GM11168 (cell line): ENCODE data around the gene CD80.

Experiments used
- in situ Hi-C: fragments of 300-500 bp; cut with MboI; formaldehyde crosslinking; loops from one replicate; pipeline ENCODE4 v1.12.0; 2022; ENCODE audit warnings: low sequenced_read_pairs; ENCODE audit not compliant: unreplicated experiment

Gene CD80

GRCh38 chr3:119550192-119550910 is 9.1 kb downstream of the CD80 start:
- in situ Hi-C loops, result no loop called here

GRCh38 chr3:119548341-119548740 is 11.1 kb downstream of the CD80 start:
- in situ Hi-C loops, result no loop called here

GRCh38 chr3:119547227-119547626 is 12.2 kb downstream of the CD80 start:
- in situ Hi-C loops, result no loop called here

GRCh38 chr3:119543147-119543546 is 16.3 kb downstream of the CD80 start:
- in situ Hi-C loops, result no loop called here

GRCh38 chr3:119542168-119542767 is 17.1 kb downstream of the CD80 start:
- in situ Hi-C loops, result no loop called here

- in situ Hi-C loops, result no loop called here
Measured at GRCh38 chr3:119541547-119541946, 17.9 kb downstream of the CD80 start.

- in situ Hi-C loops, result no loop called here
Measured at GRCh38 chr3:119538772-119539171, 20.6 kb downstream of the CD80 start.

GRCh38 chr3:119536757-119537156 is 22.7 kb downstream of the CD80 start:
- in situ Hi-C loops, result no loop called here

- in situ Hi-C loops, result no loop called here
Measured at GRCh38 chr3:119534296-119534695, 25.1 kb downstream of the CD80 start.

- in situ Hi-C loops, result no loop called here
Measured at GRCh38 chr3:119531151-119531550, 28.3 kb downstream of the CD80 start.

GRCh38 chr3:119530456-119530855 is 29.0 kb downstream of the CD80 start:
- in situ Hi-C loops, result no loop called here

GRCh38 chr3:119529883-119530282 is 29.5 kb downstream of the CD80 start:
- in situ Hi-C loops, result no loop called here

GRCh38 chr3:119527714-119528113 is 31.7 kb downstream of the CD80 start:
- in situ Hi-C loops, result no loop called here

GRCh38 chr3:119524931-119525662 is 34.3 kb downstream of the CD80 start:
- in situ Hi-C loops, result no loop called here

- in situ Hi-C loops, result no loop called here
Measured at GRCh38 chr3:119518026-119518425, 41.4 kb downstream of the CD80 start.

- in situ Hi-C loops, result no loop called here
Measured at GRCh38 chr3:119517112-119517511, 42.3 kb downstream of the CD80 start.

- in situ Hi-C loops, result no loop called here
Measured at GRCh38 chr3:119514637-119515036, 44.8 kb downstream of the CD80 start.

- in situ Hi-C loops, result no loop called here
Measured at GRCh38 chr3:119510690-119511089, 48.7 kb downstream of the CD80 start.

GRCh38 chr3:119508172-119508845 is 51.1 kb downstream of the CD80 start:
- in situ Hi-C loops, result no loop called here

GRCh38 chr3:119507404-119507803 is 52.0 kb downstream of the CD80 start:
- in situ Hi-C loops, result no loop called here

GRCh38 chr3:119506631-119507030 is 52.8 kb downstream of the CD80 start:
- in situ Hi-C loops, result no loop called here
